Measurements from ENCODE around the gene KCNK6. TPM values are rescaled to one million over a fixed set of nuclear protein-coding genes. Genes with fewer than 3 reads are reported as not detected.

Gene KCNK6
- 20.2 and 23.1 TPM in 2 replicates for total RNA-seq

DNA sequence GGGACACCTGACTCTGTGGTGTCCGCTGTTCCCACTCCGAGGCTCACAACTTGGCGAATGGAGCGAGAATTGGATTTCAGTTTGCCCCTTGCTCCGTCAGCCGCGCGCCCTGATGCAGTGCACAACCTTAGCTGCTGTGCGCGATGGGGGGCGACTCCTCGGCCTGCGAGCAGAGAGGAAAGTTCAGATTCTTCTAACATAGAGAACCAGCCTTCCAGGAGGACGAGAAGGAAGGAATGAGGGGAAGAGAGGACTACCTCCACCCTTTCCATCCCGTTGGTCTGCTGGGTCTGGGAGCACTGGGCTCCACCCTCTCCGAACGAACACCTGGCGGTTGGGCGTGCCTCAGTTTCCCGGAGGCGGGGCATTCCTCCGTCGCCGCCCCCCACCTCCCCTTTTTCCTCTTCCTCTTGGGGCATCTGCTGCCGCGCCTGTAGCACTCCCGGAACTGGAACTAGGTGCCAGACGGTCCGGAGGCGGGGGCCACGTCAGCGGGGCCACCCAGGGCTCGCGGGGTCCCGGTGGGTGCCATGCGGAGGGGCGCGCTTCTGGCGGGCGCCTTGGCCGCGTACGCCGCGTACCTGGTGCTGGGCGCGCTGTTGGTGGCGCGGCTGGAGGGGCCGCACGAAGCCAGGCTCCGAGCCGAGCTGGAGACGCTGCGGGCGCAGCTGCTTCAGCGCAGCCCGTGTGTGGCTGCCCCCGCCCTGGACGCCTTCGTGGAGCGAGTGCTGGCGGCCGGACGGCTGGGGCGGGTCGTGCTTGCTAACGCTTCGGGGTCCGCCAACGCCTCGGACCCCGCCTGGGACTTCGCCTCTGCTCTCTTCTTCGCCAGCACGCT, at the start of gene KCNK6:
TSS of gene KCNK6 (plus strand) at position 425 of the 838 bp plus-strand sequence. CDS start at position 531, 106 bp downstream.
- intact Hi-C loops (cut with micrococcal nuclease) = loop anchor here (5.0 kb wide), 2 partner anchors 77 to 412 kb away; partner anchors contain the start of genes SIPA1L3 and WDR87

DNA sequence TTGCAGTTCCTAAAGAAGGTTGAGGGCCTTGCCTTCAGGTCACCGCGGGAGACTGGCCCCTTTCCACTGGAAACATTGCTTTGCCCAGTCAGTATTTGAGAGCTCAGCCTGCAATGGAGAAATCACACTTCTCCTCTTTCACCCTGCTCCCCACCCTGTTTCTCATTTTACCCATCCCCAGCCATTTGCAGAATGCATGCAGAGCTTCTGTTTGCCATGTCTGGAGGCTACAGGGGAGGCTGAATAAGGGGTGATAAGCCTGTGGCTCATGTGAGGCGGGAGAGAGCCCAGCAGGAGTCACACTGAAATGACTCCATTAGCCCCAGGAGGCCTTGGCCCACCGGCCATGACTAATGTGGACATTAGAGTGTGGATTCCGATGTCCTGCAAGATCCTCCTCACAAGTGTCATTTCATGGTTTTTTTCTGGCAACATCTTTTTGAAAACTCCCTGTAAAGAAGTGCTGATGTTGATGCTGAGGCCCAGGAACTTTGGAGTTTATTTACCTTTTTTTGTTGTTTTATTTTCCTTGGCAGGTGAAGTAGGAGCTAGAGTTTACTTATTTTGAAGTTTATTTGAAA, 49.0 kb upstream of the KCNK6 start:
- intact Hi-C loops (cut with micrococcal nuclease) = no loop called here

DNA sequence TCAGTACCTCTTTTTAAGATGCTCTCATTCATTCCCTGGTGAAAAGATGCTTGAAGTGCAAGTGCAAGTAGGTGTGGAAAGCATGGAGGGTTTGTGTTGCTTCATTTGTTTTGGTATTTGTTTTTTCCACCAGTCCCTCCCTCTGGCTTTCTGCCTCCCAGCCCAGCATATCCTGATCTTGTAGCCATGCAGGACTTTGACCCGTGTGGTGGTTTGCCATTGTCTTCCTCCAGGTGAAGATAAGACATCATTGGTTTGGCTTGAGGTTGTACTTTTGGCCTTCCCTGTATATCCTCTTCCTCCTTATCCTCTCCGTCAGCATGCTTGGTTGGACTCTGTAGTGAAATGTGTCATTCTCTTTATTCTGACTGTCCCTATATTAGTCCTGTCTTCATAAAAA, 46.1 kb upstream of the KCNK6 start:
- intact Hi-C loops (cut with micrococcal nuclease) = no loop called here

DNA sequence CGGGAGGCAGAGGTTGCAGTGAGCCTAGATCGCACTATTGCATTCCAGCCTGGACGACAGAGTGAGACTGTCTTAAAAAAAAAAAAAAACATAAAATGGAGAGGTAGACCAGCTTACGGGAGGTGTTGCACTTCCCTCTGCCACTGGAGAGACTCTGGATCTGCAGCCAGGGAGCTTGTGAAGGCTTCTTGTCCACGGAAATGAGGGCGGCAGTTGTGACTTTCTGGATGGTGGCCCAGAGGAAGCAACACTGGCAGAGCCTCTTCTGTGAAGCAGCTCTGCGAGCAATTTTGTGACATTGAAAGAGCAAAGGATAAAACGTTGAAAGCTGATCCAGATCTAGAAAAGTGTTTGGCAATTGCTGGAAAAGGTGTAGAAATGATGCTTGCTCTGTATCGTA, 44.9 kb upstream of the KCNK6 start:
- intact Hi-C loops (cut with micrococcal nuclease) = no loop called here

DNA sequence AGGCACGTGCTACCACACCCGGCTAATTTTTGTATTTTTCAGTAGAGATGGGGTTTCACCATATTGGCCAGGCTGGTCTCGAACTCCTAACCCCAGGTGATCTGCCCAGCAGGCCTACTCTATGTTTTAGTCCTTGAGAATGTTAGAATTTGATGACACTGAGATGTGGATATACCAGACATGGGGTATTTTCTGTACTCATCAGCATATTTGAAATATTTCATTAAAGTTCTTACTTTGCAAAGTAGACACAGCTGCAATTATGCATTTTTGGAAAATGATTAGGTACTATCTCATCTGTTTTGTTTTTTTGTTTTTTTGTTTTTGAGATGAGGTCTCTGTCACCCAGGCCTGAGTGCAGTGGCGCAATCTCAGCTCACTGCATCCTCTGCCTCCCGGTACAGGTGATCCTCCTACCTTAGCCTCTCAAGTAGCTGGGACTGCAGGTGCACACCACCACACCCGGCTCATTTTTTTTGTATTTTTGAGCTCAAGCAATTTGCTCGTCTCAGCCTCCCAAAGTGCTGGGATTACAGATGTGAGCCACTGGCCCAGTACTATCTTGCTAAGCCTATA, 42.6 kb upstream of the KCNK6 start:
- intact Hi-C loops (cut with micrococcal nuclease) = no loop called here

- intact Hi-C loops (cut with micrococcal nuclease) = no loop called here
Measured at GRCh38 chr19:38277549-38277948, 42.1 kb upstream of the KCNK6 start.

- intact Hi-C loops (cut with micrococcal nuclease) = no loop called here
Measured at GRCh38 chr19:38277969-38278680, 41.5 kb upstream of the KCNK6 start.

- intact Hi-C loops (cut with micrococcal nuclease) = no loop called here
Measured at GRCh38 chr19:38278751-38279150, 40.9 kb upstream of the KCNK6 start.

DNA sequence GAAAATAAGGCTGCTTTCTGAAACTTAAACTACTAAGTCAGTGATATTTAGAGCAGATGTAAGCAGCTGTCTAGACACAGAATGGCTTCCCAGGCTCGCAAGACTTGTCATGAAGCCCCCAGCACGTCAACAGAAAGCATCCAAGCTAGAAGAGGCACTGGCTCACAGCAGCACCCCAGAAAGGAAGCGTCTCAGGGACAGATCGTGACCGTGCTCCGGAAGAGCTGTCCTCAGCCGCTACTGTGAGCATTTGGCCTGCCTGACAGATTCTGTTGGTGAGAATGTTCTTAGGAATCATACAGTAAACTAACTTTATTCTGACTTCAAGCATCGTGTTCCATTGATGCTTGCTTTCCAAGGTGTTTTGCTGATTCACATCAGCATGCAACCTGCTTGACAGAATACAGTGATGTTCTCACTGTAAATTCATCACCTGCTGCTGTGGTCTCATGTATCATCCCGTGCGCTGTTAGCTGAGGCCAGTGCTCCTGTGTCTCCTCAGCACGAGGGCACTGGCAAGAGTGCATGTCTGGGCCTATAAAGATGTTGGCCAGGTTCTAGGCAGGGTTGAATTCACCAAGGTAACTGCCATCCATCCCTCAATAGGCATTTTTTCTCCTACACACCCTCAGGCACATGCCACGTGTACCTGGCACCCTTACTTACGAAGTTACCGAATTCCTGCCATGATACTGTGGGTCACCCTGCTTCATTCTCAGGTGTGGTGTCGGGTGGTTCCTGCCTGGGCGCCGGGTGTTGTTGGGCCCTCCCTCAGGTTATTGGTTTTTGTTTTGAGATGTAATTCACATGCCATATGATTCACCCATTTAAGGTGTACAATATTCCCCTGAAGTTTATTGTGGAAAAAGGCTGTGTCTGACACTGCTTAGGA, 39.4 kb upstream of the KCNK6 start:
- intact Hi-C loops (cut with micrococcal nuclease) = no loop called here

GRCh38 chr19:38281811-38282566, 37.7 kb upstream of the KCNK6 start:
- intact Hi-C loops (cut with micrococcal nuclease) = no loop called here

GRCh38 chr19:38283271-38283670, 36.4 kb upstream of the KCNK6 start:
- intact Hi-C loops (cut with micrococcal nuclease) = no loop called here

GRCh38 chr19:38284422-38284821, 35.2 kb upstream of the KCNK6 start:
- intact Hi-C loops (cut with micrococcal nuclease) = no loop called here

GRCh38 chr19:38285567-38285966, 34.1 kb upstream of the KCNK6 start:
- intact Hi-C loops (cut with micrococcal nuclease) = no loop called here

DNA sequence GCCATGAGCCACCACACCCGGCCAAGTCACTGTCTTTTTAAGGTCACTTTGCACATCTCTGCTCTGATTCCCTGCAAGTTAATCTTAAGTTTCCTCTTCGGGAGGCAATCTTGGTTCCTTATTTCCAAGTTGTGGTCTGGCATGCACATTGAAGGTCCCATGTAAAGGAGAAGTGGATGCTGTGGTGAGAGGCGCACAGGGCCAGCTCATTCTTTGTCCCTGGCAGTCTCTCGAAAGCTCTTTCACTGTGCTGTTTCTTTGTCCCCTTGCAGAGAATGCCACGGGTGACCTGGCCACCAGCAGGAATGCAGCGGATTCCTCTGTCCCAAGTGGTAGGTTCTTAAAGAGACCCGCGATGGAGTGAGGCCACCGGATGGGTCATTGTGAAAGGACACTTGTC, 32.0 kb upstream of the KCNK6 start:
- intact Hi-C loops (cut with micrococcal nuclease) = no loop called here

- intact Hi-C loops (cut with micrococcal nuclease) = no loop called here
Measured at GRCh38 chr19:38288123-38288855, 31.4 kb upstream of the KCNK6 start.

DNA sequence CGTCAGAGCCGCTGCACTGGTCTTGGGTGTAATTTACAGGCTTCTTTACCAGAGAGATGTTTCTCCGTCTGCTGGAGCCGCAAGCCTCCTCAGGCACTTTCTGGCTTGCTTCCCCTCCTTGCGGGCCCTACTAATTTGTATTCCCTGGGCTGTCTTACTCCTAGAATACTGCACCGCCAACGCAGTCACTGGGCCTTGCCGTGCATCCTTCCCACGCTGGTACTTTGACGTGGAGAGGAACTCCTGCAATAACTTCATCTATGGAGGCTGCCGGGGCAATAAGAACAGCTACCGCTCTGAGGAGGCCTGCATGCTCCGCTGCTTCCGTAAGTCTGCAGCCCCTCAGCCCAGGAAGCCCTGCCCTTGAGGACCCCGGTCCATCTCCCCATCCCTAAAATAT, 29.7 kb upstream of the KCNK6 start:
- intact Hi-C loops (cut with micrococcal nuclease) = no loop called here

DNA sequence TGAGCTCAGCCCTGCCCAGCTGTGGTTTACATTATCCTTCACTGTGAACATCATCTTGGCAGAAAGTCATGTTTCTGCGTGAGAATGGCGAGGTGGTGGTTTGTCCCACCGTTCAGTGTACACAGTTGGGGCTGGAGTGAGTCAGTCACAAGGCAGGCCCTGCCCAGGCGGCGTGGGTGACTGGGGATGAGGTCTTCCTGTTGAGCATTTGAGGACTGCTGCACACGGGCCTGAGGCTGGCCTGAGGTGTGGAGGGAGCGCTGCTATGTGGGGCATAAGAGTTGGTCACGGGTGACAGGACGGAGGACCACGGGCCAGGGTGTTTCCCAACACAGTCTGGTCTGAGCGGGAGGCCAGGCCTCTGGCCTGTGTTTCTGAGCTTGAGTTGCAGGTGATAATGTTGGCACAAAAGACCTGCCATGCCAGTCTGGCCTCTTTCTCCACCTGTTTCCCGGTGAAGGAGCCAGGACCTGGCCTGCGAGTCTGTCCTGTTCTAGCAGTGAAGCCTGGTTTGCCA, 29.0 kb upstream of the KCNK6 start:
- intact Hi-C loops (cut with micrococcal nuclease) = no loop called here

DNA sequence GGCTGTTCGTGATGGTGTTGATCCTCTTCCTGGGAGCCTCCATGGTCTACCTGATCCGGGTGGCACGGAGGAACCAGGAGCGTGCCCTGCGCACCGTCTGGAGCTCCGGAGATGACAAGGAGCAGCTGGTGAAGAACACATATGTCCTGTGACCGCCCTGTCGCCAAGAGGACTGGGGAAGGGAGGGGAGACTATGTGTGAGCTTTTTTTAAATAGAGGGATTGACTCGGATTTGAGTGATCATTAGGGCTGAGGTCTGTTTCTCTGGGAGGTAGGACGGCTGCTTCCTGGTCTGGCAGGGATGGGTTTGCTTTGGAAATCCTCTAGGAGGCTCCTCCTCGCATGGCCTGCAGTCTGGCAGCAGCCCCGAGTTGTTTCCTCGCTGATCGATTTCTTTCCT, 27.8 kb upstream of the KCNK6 start:
- intact Hi-C loops (cut with micrococcal nuclease) = no loop called here

GRCh38 chr19:38293281-38293680, 26.4 kb upstream of the KCNK6 start:
- intact Hi-C loops (cut with micrococcal nuclease) = no loop called here

All from T-helper 2 cell treated with Interferon-gamma antibody and Interleukin-4, amounts not matched to agents 100 ng/mL and 5 ng/mL, for 36 hours (primary cell).